HepG2 (cell line): ENCODE data around the gene PLA1A. TPM values are rescaled to one million over a fixed set of nuclear protein-coding genes. Genes with fewer than 3 reads are reported as not detected.

ENCODE experiments used
- CC2D1A ChIP-seq: sonication (generic); formaldehyde crosslinking; IDR thresholded peaks from 2 replicates; pipeline ENCODE4 v1.8.1; 2023; ENCODE audit warnings: mild to moderate bottlenecking, missing genetic modification reagents
- CREM ChIP-seq, 2 experiments: sonication (generic) in 1 of 2; formaldehyde crosslinking in 1 of 2; IDR thresholded peaks; 2 replicates each; pipeline versions ENCODE4 v1.4.0 to v1.6.1; 2016 to 2020; ENCODE audit warnings: antibody characterized with exemption in 1 of 2, mild to moderate bottlenecking in 1 of 2, missing genetic modification reagents in 1 of 2
- CTCF ChIP-seq: sonication (generic); formaldehyde crosslinking; IDR thresholded peaks from 2 replicates; pipeline ENCODE4 v1.5.0; 2020; ENCODE audit warnings: mild to moderate bottlenecking, missing genetic modification reagents, moderate library complexity
- FOXC1 ChIP-seq: sonication (generic); formaldehyde crosslinking; IDR thresholded peaks from 2 replicates; pipeline ENCODE4 v1.8.0; 2022; ENCODE audit warnings: mild to moderate bottlenecking, missing genetic modification reagents, borderline replicate concordance
- HMGXB4 ChIP-seq, 2 experiments: sonication (generic) in 1 of 2; formaldehyde crosslinking in 1 of 2; IDR thresholded peaks; 2 replicates each; pipeline versions ENCODE4 v1.4.0 to v1.6.1; 2018 to 2020; ENCODE audit warnings: missing genetic modification reagents in 2 of 2, borderline replicate concordance in 1 of 2, low read depth in 1 of 2, mild to moderate bottlenecking in 1 of 2, missing biosample characterization in 1 of 2
- PITX1 ChIP-seq: sonication (generic); formaldehyde crosslinking; IDR thresholded peaks from 2 replicates; pipeline ENCODE4 v1.5.1; 2020; ENCODE audit warnings: mild to moderate bottlenecking, missing genetic modification reagents
- RBAK ChIP-seq: sonication (generic); formaldehyde crosslinking; IDR thresholded peaks from 2 replicates; pipeline ENCODE4 v1.5.1; 2020; ENCODE audit warnings: mild to moderate bottlenecking, missing genetic modification reagents
- SALL1 ChIP-seq: sonication (generic); formaldehyde crosslinking; IDR thresholded peaks from 2 replicates; pipeline ENCODE4 v1.8.0; 2022; ENCODE audit warnings: mild to moderate bottlenecking, missing genetic modification reagents
- YEATS4 ChIP-seq: sonication (generic); formaldehyde crosslinking; IDR thresholded peaks from 2 replicates; pipeline ENCODE4 v1.4.0; 2020; ENCODE audit warnings: missing genetic modification reagents, borderline replicate concordance
- ZFP41 ChIP-seq: sonication (generic); formaldehyde crosslinking; IDR thresholded peaks from 2 replicates; pipeline ENCODE4 v1.4.0; 2020; ENCODE audit warnings: mild to moderate bottlenecking, missing genetic modification reagents, borderline replicate concordance
- ZNF263 ChIP-seq: sonication (generic); formaldehyde crosslinking; IDR thresholded peaks from 2 replicates; pipeline ENCODE4 v1.4.0; 2020; ENCODE audit warnings: missing genetic modification reagents
- ZNF432 ChIP-seq: sonication (generic); formaldehyde crosslinking; IDR thresholded peaks from 2 replicates; pipeline ENCODE4 v1.5.0; 2020; ENCODE audit warnings: missing genetic modification reagents, mild to moderate bottlenecking, borderline replicate concordance
- ZNF660 ChIP-seq: sonication (generic); formaldehyde crosslinking; IDR thresholded peaks from 2 replicates; pipeline ENCODE4 v1.5.1; 2020; ENCODE audit warnings: mild to moderate bottlenecking, low read depth, missing genetic modification reagents, borderline replicate concordance
- ZNF672 ChIP-seq: sonication (generic); formaldehyde crosslinking; IDR thresholded peaks from 2 replicates; pipeline ENCODE4 v1.8.1; 2022; ENCODE audit warnings: missing genetic modification reagents
- ZNF747 ChIP-seq: sonication (generic); formaldehyde crosslinking; IDR thresholded peaks from 2 replicates; pipeline ENCODE4 v1.8.1; 2023; ENCODE audit warnings: missing genetic modification reagents, mild to moderate bottlenecking, borderline replicate concordance
- ZNF816 ChIP-seq: sonication (generic); formaldehyde crosslinking; IDR thresholded peaks from 2 replicates; pipeline ENCODE4 v1.8.0; 2022; ENCODE audit warnings: missing genetic modification reagents, mild to moderate bottlenecking, borderline replicate concordance
- polyA plus RNA-seq, 8 experiments: library from polyadenylated mRNA; depleted of rRNA in 3 of 8; stranded (reverse) in 7 of 8; unstranded in 1 of 8; fragments of >200 nt; fragmentation: Illumina TruSeq in 4 of 8; extraction: Trizol in 4 of 8; gene quantifications; 2 replicates each; pipeline versions ENCODE4 v1.2.1 to v1.2.3, GENCODE V29; 2011 to 2016; ENCODE audit warnings: low read depth in 4 of 8, missing spikeins in 1 of 8, mixed read lengths in 1 of 8; ENCODE audit not compliant: insufficient read depth in 1 of 8
- total RNA-seq, 5 experiments: library from RNA; depleted of rRNA; stranded (reverse); fragments of >200 nt; fragmentation: Illumina TruSeq; extraction: Trizol; gene quantifications; 2 replicates each; pipeline ENCODE4 v1.2.3, GENCODE V29; 2016; ENCODE audit warnings: low read depth in 1 of 5
- TF ChIP-seq, protein P1 (sequence below): sonication (generic); formaldehyde crosslinking; IDR thresholded peaks from 2 replicates; pipeline ENCODE4 v1.4.0; 2020; ENCODE audit warnings: mild to moderate bottlenecking, low read depth, missing genetic modification reagents
- TF ChIP-seq, protein P2 (sequence below): sonication (generic); formaldehyde crosslinking; IDR thresholded peaks from 2 replicates; pipeline ENCODE4 v1.8.0; 2022; ENCODE audit warnings: mild to moderate bottlenecking, missing genetic modification reagents, borderline replicate concordance

PLA1A gene
- total and polyA plus RNA-seq, 2 of the 13 experiments (the other 11 are each of a cell fraction or from before 2014, with no cell fraction given), result 0.11 to 0.18 TPM

GRCh38 chr3:119600732-119601131, 3.0 kb downstream of the PLA1A start (continued):
- TF ChIP-seq, protein P1, sequence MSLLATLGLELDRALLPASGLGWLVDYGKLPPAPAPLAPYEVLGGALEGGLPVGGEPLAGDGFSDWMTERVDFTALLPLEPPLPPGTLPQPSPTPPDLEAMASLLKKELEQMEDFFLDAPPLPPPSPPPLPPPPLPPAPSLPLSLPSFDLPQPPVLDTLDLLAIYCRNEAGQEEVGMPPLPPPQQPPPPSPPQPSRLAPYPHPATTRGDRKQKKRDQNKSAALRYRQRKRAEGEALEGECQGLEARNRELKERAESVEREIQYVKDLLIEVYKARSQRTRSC (CRISPR knock-in tag), result no peak
- TF ChIP-seq CREM (IDR thresholded peaks at IDR 0.05), result no peak
- no peak for TF ChIP-seq CREM (CRISPR knock-in tag; IDR thresholded peaks at IDR 0.05)
- TF ChIP-seq FOXC1, result no peak
- TF ChIP-seq CC2D1A (CRISPR knock-in tag), result no peak
- no peak for TF ChIP-seq ZNF747 (CRISPR knock-in tag)
- no peak for TF ChIP-seq PITX1 (CRISPR knock-in tag)
- TF ChIP-seq, protein P2, sequence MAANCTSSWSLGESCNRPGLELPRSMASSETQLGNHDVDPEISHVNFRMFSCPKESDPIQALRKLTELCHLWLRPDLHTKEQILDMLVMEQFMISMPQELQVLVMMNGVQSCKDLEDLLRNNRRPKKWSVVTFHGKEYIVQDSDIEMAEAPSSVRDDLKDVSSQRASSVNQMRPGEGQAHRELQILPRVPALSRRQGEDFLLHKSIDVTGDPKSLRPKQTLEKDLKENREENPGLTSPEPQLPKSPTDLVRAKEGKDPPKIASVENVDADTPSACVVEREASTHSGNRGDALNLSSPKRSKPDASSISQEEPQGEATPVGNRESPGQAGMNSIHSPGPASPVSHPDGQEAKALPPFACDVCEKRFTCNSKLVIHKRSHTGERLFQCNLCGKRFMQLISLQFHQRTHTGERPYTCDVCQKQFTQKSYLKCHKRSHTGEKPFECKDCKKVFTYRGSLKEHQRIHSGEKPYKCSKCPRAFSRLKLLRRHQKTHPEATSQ, result no peak
- TF ChIP-seq ZNF432 (CRISPR knock-in tag), result no peak
- TF ChIP-seq CTCF (CRISPR knock-in tag), result peak; percentile 72
- TF ChIP-seq ZNF672 (CRISPR knock-in tag), result no peak
- no peak for TF ChIP-seq ZNF816 (CRISPR knock-in tag)
- 0 out of 2 replicates have a peak, but pooled peaks have one; percentile 28 for TF ChIP-seq ZNF263 (CRISPR knock-in tag)
- TF ChIP-seq SALL1 (CRISPR knock-in tag), result no peak
- no peak for TF ChIP-seq HMGXB4 (CRISPR knock-in tag; IDR thresholded peaks at IDR 0.05; ENCODE audit: borderline replicate concordance in 1 of 2, low read depth in 1 of 2)
- no peak for TF ChIP-seq YEATS4 (CRISPR knock-in tag)
- TF ChIP-seq RBAK (CRISPR knock-in tag), result no peak
- TF ChIP-seq ZNF660, result no peak
- no peak for TF ChIP-seq ZFP41 (CRISPR knock-in tag)
- TF ChIP-seq, all 625 proteins: peak for 6
